Mesendoderm (in vitro differentiated cells): ENCODE data around the gene P3H2.
"Not testable (repeated sequence)": the region's sequence is repeated elsewhere in the genome, so short reads cannot be mapped to it uniquely, and the experiment has no call there.

Experiments
- DNase-seq: peaks from one replicate; pipeline ENCODE4 v3.0.0; 2013
- H2AK5ac ChIP-seq: 2 replicates; pipeline ENCODE4 v1.6.1; 2013; ENCODE audit warnings: low read length, inconsistent platforms
- H2BK120ac ChIP-seq: 2 replicates; pipeline ENCODE4 v1.6.1; 2013; ENCODE audit warnings: low read depth, mild to moderate bottlenecking, low read length, moderate library complexity, mixed read lengths
- H2BK15ac ChIP-seq: replicated peaks from 2 replicates; pipeline ENCODE4 v1.6.1; 2013; ENCODE audit warnings: low read depth, mild to moderate bottlenecking, moderate library complexity
- H2BK5ac ChIP-seq: 2 replicates; pipeline ENCODE4 v1.6.1; 2013; ENCODE audit warnings: low read length, inconsistent platforms
- H3K18ac ChIP-seq: 2 replicates; pipeline ENCODE4 v1.6.1; 2013; ENCODE audit warnings: mild to moderate bottlenecking, low read length, mixed read lengths
- H3K23ac ChIP-seq: one replicate; pipeline ENCODE4 v1.6.1; 2013; ENCODE audit warnings: low read length
- H3K27ac ChIP-seq: 2 replicates; pipeline ENCODE4 v1.5.1; 2013; ENCODE audit warnings: low read depth, mild to moderate bottlenecking, inconsistent platforms, low read length, moderate library complexity
- H3K27me3 ChIP-seq: 2 replicates; pipeline ENCODE4 v1.6.1; 2013; ENCODE audit warnings: low read length, control low read depth, mild to moderate bottlenecking, inconsistent platforms; ENCODE audit not compliant: insufficient read depth, poor library complexity
- H3K36me3 ChIP-seq: 2 replicates; pipeline ENCODE4 v1.6.1; 2013; ENCODE audit warnings: low read length, inconsistent platforms; ENCODE audit not compliant: control insufficient read depth, insufficient read depth
- H3K4ac ChIP-seq: one replicate; pipeline ENCODE4 v1.6.1; 2013; ENCODE audit warnings: low read depth, mild to moderate bottlenecking, low read length, moderate library complexity
- H3K4me1 ChIP-seq: 2 replicates; pipeline ENCODE4 v1.6.1; 2013; ENCODE audit warnings: low read depth, low read length, inconsistent platforms; ENCODE audit not compliant: control insufficient read depth
- H3K4me2 ChIP-seq: 2 replicates; pipeline ENCODE4 v1.6.1; 2013; ENCODE audit warnings: low read length
- H3K4me3 ChIP-seq: 2 replicates; pipeline ENCODE4 v1.5.1; 2013; ENCODE audit warnings: mild to moderate bottlenecking, low read length
- H3K56ac ChIP-seq: one replicate; pipeline ENCODE4 v1.6.1; 2013; ENCODE audit warnings: low read length
- H3K79me1 ChIP-seq: 2 replicates; pipeline ENCODE4 v1.6.1; 2013; ENCODE audit warnings: low read length, inconsistent platforms
- H3K79me2 ChIP-seq: 2 replicates; pipeline ENCODE4 v1.6.1; 2013; ENCODE audit warnings: mild to moderate bottlenecking, low read length; ENCODE audit not compliant: control insufficient read depth, insufficient read depth
- H3K9ac ChIP-seq: 2 replicates; pipeline ENCODE4 v1.6.1; 2013; ENCODE audit warnings: low read length, inconsistent platforms
- H4K5ac ChIP-seq: one replicate; pipeline ENCODE4 v1.6.1; 2013; ENCODE audit warnings: low read length
- H4K8ac ChIP-seq: one replicate; pipeline ENCODE4 v1.6.1; 2013; ENCODE audit warnings: low read depth, mild to moderate bottlenecking, control low read depth, low read length, moderate library complexity
- WGBS: extraction: QIAGEN DNeasy Blood & Tissue Kit; methylation state at CpG from one replicate; pipeline ENCODE4 v1.1.7; 2013; ENCODE audit warnings: low lambda C conversion rate, missing lambda C conversion rate; ENCODE audit not compliant: insufficient coverage; ENCODE audit errors: extremely low coverage; 5-methylcytosine and 5-hydroxymethylcytosine counted together

P3H2 gene

DNA sequence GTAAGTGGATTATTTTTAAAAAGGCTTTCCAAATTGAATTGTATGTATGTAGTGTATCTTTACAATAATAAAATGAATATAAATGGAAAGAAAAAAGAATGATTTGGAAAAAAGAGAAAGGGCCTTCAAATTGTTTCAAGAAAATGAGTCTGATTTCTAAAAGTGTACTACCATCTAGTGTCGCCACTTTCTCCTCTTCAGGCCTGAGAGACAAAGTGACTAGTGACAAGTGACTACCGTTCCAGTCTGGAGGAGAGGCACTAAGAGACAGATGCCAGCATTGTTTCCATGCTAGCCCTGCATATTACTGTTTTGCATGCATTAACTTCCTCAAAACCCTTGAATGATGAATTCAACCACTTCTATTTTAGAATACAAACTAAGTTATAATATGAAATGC is 39.3 kb downstream of the P3H2 start:
- Histone ChIP-seq H3K27ac (no peak overlapping the region), H3K36me3 (no peaks in the 10 kb centered on the region), H3K56ac (no peak overlapping the region), H3K4me2 (no peak overlapping the region), H2AK5ac (no peak overlapping the region), H3K79me1 (peaks cover 8% of the 10 kb centered on the region), H3K4me1 (peaks cover 15% of the 10 kb centered on the region), H3K18ac (no peak overlapping the region), H2BK15ac (no peak overlapping the region), H4K8ac (no peak overlapping the region), H2BK5ac (no peak overlapping the region), H3K4ac (no peak overlapping the region), H3K27me3 (no peaks in the 10 kb centered on the region), H3K23ac (peak overlapping the region; percentile 17), H3K4me3 (no peak overlapping the region), H3K79me2 (peaks cover 24% of the 10 kb centered on the region), H3K9ac (no peak overlapping the region), H4K5ac (no peak overlapping the region), H2BK120ac (no peak overlapping the region)
- DNase-seq = no peak
- WGBS = no CpG with 5 or more reads among the region's 2 CpGs

DNA sequence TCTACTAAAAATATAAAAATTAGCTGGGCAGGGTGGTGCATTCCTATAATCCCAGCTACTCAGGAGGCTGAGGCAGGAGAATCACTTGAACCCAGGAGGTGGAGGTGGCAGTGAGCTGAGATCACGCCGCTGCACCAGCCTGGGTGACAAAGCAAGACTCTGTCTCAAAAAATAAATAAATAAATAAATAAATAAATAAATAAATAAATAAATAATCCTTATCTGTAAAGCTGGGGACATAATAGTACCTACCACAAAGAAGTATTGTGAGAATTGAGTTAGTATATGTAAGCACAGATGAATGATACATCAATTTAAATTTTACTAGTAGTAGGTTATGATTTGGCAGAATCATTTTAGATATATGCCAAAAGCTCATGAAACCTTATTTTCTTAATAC is 41.5 kb downstream of the P3H2 start:
- no CpG with 5 or more reads among the region's 2 CpGs for WGBS
- H3K9ac ChIP-seq, DNase-seq: not testable (repeated sequence)

DNA sequence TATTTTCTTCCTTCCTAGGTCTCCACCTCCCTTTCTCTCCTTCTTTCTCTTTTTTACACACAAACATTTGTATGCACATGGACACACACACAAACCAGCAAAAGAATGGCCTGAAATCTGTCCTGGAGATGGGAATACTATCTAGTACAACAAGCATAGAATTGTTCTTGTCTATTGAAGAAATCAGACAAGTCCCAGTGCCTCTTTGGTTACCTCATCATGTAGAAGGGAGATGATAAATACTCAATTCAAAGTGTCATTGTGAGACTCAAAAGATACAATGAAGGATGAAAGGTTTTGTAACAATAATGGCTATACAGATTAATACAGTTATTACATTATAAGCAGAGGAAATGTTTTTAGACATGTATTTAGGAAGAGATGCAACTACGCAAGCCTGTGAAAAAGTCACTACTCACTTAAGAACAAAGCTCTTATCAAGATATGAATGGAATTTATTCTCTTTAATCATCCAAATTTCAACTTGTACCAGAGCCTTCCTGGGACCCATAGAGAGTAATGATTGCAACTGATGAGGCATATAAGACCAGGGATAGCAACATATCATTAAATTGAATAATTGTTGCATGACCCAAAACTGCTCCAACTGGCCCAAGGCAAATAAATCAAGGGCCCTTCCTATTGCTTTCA is 43.2 kb downstream of the P3H2 start:
- no peaks in the 10 kb centered on the region for H3K36me3 ChIP-seq

More for the DNA sequence above, 41.5 kb downstream of the P3H2 start:
- H3K4ac ChIP-seq, H3K27me3 ChIP-seq, H2AK5ac ChIP-seq, H2BK15ac ChIP-seq, H3K18ac ChIP-seq, H2BK5ac ChIP-seq, H4K8ac ChIP-seq, H4K5ac ChIP-seq, H3K36me3 ChIP-seq, H3K4me2 ChIP-seq, H3K4me3 ChIP-seq, H3K23ac ChIP-seq, H3K56ac ChIP-seq, H3K79me1 ChIP-seq, H3K27ac ChIP-seq, H2BK120ac ChIP-seq: not testable (repeated sequence)
- H3K79me2 ChIP-seq = peaks cover 26% of the 10 kb centered on the region
- peaks cover 11% of the 10 kb centered on the region for H3K4me1 ChIP-seq

DNA sequence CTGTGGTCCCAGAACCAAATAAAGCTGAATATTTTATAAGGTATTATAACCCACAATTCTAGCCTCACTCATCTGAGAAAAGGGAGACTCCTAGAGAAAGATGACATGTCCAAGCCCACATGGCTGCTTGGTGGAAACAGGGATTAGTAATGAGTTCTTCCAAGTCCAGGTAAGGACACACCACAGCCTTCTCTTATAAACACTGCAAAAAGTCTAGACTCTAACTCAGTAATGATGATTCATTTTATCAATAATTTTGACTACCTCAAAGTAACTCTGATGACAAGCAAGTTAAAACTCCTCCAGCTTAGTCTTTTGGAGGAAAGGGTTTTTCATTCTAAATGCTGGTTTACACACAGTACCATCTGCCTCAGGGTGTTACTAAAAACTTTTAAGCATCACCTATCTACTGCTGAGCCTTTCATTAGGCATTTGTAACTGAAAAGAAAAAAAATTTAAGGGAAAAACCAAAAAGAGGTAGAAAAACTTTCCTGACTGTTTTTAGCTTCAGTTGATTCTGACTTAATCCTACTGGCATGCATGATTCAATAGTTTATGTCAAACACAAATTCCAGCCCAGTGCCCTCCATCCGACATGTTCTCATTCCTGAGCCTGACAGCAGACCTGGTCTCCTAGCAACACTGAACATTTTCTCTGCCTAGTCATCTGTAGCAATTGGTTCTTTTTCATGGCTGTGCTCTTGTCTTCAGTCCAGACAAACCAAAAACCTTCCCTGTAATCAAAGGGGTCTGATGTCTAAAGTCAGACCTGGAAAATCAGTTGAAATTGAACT is 43.9 kb downstream of the P3H2 start:
- no peak overlapping the region for H2AK5ac ChIP-seq
- no peak overlapping the region for H3K18ac ChIP-seq
- H4K8ac ChIP-seq = no peak overlapping the region
- H2BK15ac ChIP-seq = no peak overlapping the region
- no peak overlapping the region for H3K56ac ChIP-seq
- WGBS = no CpG with 5 or more reads among the region's 1 CpG
- H3K79me2 ChIP-seq = peaks cover 25% of the 10 kb centered on the region
- no peak overlapping the region for H3K9ac ChIP-seq
- H3K4me3 ChIP-seq = no peak overlapping the region
- H3K4me1 ChIP-seq = peaks cover 9% of the 10 kb centered on the region
- H3K23ac ChIP-seq = no peak overlapping the region
- no peaks in the 10 kb centered on the region for H3K27me3 ChIP-seq
- H2BK5ac ChIP-seq = no peak overlapping the region
- no peak overlapping the region for H2BK120ac ChIP-seq
- H3K4ac ChIP-seq = no peak overlapping the region
- no peaks in the 10 kb centered on the region for H3K36me3 ChIP-seq
- peaks cover 8% of the 10 kb centered on the region for H3K79me1 ChIP-seq
- no peak overlapping the region for H3K27ac ChIP-seq
- no peak overlapping the region for H4K5ac ChIP-seq
- DNase-seq = peak; percentile 96
- H3K4me2 ChIP-seq = no peak overlapping the region

More for the DNA sequence above, 43.2 kb downstream of the P3H2 start:
- no peak for DNase-seq
- WGBS = no CpG with 5 or more reads among the region's 1 CpG
- Histone ChIP-seq H3K4me2 (no peak overlapping the region), H3K4me1 (peaks cover 9% of the 10 kb centered on the region), H2BK5ac (no peak overlapping the region), H4K8ac (no peak overlapping the region), H3K9ac (no peak overlapping the region), H3K4me3 (no peak overlapping the region), H2AK5ac (no peak overlapping the region), H3K18ac (no peak overlapping the region), H3K79me1 (peaks cover 8% of the 10 kb centered on the region), H3K23ac (no peak overlapping the region), H4K5ac (no peak overlapping the region), H2BK120ac (no peak overlapping the region), H3K4ac (no peak overlapping the region), H3K79me2 (peaks cover 28% of the 10 kb centered on the region), H3K27ac (no peak overlapping the region), H2BK15ac (no peak overlapping the region), H3K56ac (no peak overlapping the region), H3K27me3 (no peaks in the 10 kb centered on the region)

DNA sequence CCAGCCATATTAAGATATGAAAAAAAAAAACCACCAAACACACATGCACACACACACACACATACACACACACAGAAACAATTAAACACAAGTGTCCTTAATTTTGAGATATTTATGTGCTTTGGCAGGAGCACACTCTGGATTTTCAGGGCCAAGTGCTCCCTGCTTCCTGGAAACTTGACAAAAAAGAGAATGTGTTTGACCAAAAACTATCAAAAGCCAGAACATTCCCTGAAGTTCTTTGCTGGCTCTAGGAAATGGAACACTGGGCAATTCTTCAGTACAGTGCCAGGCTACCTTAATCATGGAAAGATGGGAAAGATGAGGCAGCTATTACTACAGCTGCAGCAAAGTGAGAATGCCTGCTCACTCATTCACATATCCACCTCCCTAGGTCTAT is 44.6 kb downstream of the P3H2 start:
- peaks cover 8% of the 10 kb centered on the region for H3K79me1 ChIP-seq
- H3K79me2 ChIP-seq = peaks cover 22% of the 10 kb centered on the region
- no peak overlapping the region for H2BK5ac ChIP-seq
- H3K23ac ChIP-seq = no peak overlapping the region
- no peak overlapping the region for H3K9ac ChIP-seq
- no peak overlapping the region for H3K4ac ChIP-seq
- H3K36me3 ChIP-seq = no peaks in the 10 kb centered on the region
- DNase-seq = no peak
- H2AK5ac ChIP-seq = no peak overlapping the region
- H2BK120ac ChIP-seq = no peak overlapping the region
- H3K4me2 ChIP-seq = no peak overlapping the region
- H3K27ac ChIP-seq = no peak overlapping the region
- no peak overlapping the region for H3K4me3 ChIP-seq
- H3K18ac ChIP-seq = peak overlapping the region; percentile 92
- no peak overlapping the region for H2BK15ac ChIP-seq
- no peak overlapping the region for H3K56ac ChIP-seq
- no peaks in the 10 kb centered on the region for H3K27me3 ChIP-seq
- peaks cover 9% of the 10 kb centered on the region for H3K4me1 ChIP-seq
- H4K8ac ChIP-seq = no peak overlapping the region
- no peak overlapping the region for H4K5ac ChIP-seq
